K562 (cell line): ENCODE data around the gene GLB1L3. TPM values are rescaled to one million over a fixed set of nuclear protein-coding genes. Genes with fewer than 3 reads are reported as not detected.

Source experiments
- ATAC-seq: fragments of 200-7000 bp; cut with Tn5 transposase; 3 replicates; pipeline ENCODE4 v1.9.1; 2020; ENCODE audit warnings: moderate library complexity
- BruUV-seq: library from RNA; stranded (reverse); fragments of 400-500 nt; replicated peaks from 2 replicates; lab custom pipeline; 2021; lab: Mats Ljungman, UMichigan
- CTCF ChIA-PET: fragments of 300-600 bp; formaldehyde crosslinking; extraction: SDS; loops from one replicate; lab custom pipeline; 2021; ENCODE audit warnings: low intra/inter-chr PET ratio; lab: Yijun Ruan, JAX
- POLR2A ChIA-PET: fragments of 300-600, 350-650 bp; sonication (Branson Sonifier 250); formaldehyde crosslinking; extraction: SDS; loops from one replicate; lab custom pipeline; 2021; ENCODE audit warnings: antibody characterized with exemption, inconsistent platforms; lab: Yijun Ruan, JAX
- DNase-seq, 4 experiments: peaks; one replicate each; pipeline versions ENCODE4 v3.0.0 to v3.0.0-alpha.2; 2011 to 2018; ENCODE audit warnings: low spot score in 3 of 4, mixed read lengths in 3 of 4; ENCODE audit errors: extremely low read depth in 1 of 4
- FAIRE-seq: peaks from 2 replicates; lab custom pipeline; 2011; peaks lifted over from hg19 to GRCh38; lab: Jason Lieb, UNC
- H2AFZ ChIP-seq: 2 replicates; pipeline ENCODE4 v1.6.0; 2011; ENCODE audit warnings: low read depth, low read length, control low read depth, inconsistent platforms
- H3K27ac ChIP-seq: fragments of 200-600 bp; 3 replicates; pipeline ENCODE4 v1.8.0; 2011; ENCODE audit warnings: low read depth, mild to moderate bottlenecking, control low read depth, inconsistent platforms, low read length, moderate library complexity, mixed read lengths; ENCODE audit errors: extremely low read depth
- H3K27me3 ChIP-seq, 2 experiments: fragments of 300-600 bp in 1 of 2; 2 replicates in 1 of 2; 3 replicates in 1 of 2; pipeline versions ENCODE4 v1.6.0 to v1.8.0; 2011; ENCODE audit warnings: inconsistent platforms in 2 of 2, low read length in 2 of 2, mild to moderate bottlenecking in 1 of 2, mixed read lengths in 1 of 2, moderate library complexity in 1 of 2; ENCODE audit not compliant: control insufficient read depth in 2 of 2, insufficient read depth in 2 of 2
- H3K36me3 ChIP-seq: fragments of 300-600 bp; 3 replicates; pipeline ENCODE4 v1.8.0; 2011; ENCODE audit warnings: mild to moderate bottlenecking, low read length, inconsistent platforms; ENCODE audit not compliant: control insufficient read depth, insufficient read depth
- H3K4me1 ChIP-seq, 2 experiments: fragments of 200-600 bp in 1 of 2; replicated peaks in 1 of 2; 2 replicates in 1 of 2; 3 replicates in 1 of 2; pipeline versions ENCODE4 v1.5.1 to v1.8.0; 2011; ENCODE audit warnings: inconsistent platforms in 2 of 2, low read length in 2 of 2, mild to moderate bottlenecking in 1 of 2, mixed read lengths in 1 of 2, moderate library complexity in 1 of 2; ENCODE audit not compliant: control insufficient read depth in 2 of 2, insufficient read depth in 2 of 2
- H3K4me2 ChIP-seq: 2 replicates; pipeline ENCODE4 v1.6.1; 2011; ENCODE audit warnings: low read length, control low read depth, inconsistent platforms, mixed read lengths; ENCODE audit not compliant: insufficient read depth
- H3K4me3 ChIP-seq: fragments of 200-600 bp; sonication (generic), shearing (Covaris generic); 2 replicates; pipeline ENCODE4 v1.5.1; 2016; ENCODE audit warnings: control low read depth, inconsistent platforms
- H3K79me2 ChIP-seq: fragments of 200-600 bp; 3 replicates; pipeline ENCODE4 v1.8.0; 2011; ENCODE audit warnings: low read length, inconsistent platforms; ENCODE audit not compliant: control insufficient read depth, insufficient read depth
- H3K9ac ChIP-seq, 2 experiments: 2 replicates each; pipeline versions ENCODE4 v1.6.0 to v1.6.1; 2011; ENCODE audit warnings: low read depth in 2 of 2, low read length in 2 of 2, control low read depth in 1 of 2, inconsistent platforms in 1 of 2, mild to moderate bottlenecking in 1 of 2, mixed read lengths in 1 of 2; ENCODE audit not compliant: insufficient read depth in 1 of 2
- H3K9me1 ChIP-seq: one replicate; pipeline ENCODE4 v1.6.0; 2011; ENCODE audit warnings: inconsistent platforms, mild to moderate bottlenecking, low read length, moderate library complexity; ENCODE audit not compliant: control insufficient read depth, insufficient read depth
- H3K9me3 ChIP-seq: replicated peaks from 2 replicates; pipeline ENCODE4 v1.5.1; 2011; ENCODE audit warnings: low read depth, low read length, inconsistent platforms; ENCODE audit not compliant: control insufficient read depth, insufficient read depth
- H4K20me1 ChIP-seq: replicated peaks from 2 replicates; pipeline ENCODE4 v1.6.1; 2011; ENCODE audit warnings: low read length, inconsistent platforms, mixed read lengths; ENCODE audit not compliant: control insufficient read depth, insufficient read depth
- CC2D1A ChIP-seq: fragments of 450-650 bp; IDR thresholded peaks from 2 replicates; pipeline ENCODE4 v1.6.1; 2017; ENCODE audit warnings: mild to moderate bottlenecking
- CTBP1 ChIP-seq: fragments of 450-650 bp; IDR thresholded peaks from 2 replicates; pipeline ENCODE4 v1.6.1; 2016; ENCODE audit warnings: borderline replicate concordance
- FUS ChIP-seq: fragments of 200-400 bp; formaldehyde crosslinking; optimal IDR thresholded peaks from 2 replicates; pipeline ENCODE3; 2017; ENCODE audit warnings: low read depth, low read length
- PCBP2 ChIP-seq: fragments of 200-400 bp; formaldehyde crosslinking; IDR thresholded peaks from 2 replicates; pipeline ENCODE4 v1.6.1; 2018; ENCODE audit warnings: low read length, low read depth, mild to moderate bottlenecking, moderate library complexity; ENCODE audit not compliant: poor library complexity, severe bottlenecking
- SP2 ChIP-seq: IDR thresholded peaks from 2 replicates; pipeline ENCODE4 v1.6.1; 2011; ENCODE audit warnings: mild to moderate bottlenecking, low read depth, low read length, moderate library complexity; ENCODE audit not compliant: poor library complexity, severe bottlenecking; ENCODE audit errors: extremely low read depth
- THRA ChIP-seq: fragments of 450-650 bp; IDR thresholded peaks from 2 replicates; pipeline ENCODE4 v1.6.1; 2017; ENCODE audit warnings: mild to moderate bottlenecking, moderate library complexity
- ZBTB17 ChIP-seq: fragments of 450-650 bp; formaldehyde crosslinking; IDR thresholded peaks from 2 replicates; pipeline ENCODE4 v1.4.0; 2020; ENCODE audit warnings: mild to moderate bottlenecking
- ZBTB49 ChIP-seq: sonication (generic); formaldehyde crosslinking; IDR thresholded peaks from 2 replicates; pipeline ENCODE4 v1.8.0; 2022; ENCODE audit warnings: missing genetic modification reagents, mild to moderate bottlenecking, borderline replicate concordance
- ZNF217 ChIP-seq: sonication (generic); formaldehyde crosslinking; IDR thresholded peaks from 2 replicates; pipeline ENCODE4 v1.8.0; 2022; ENCODE audit warnings: mild to moderate bottlenecking, missing genetic modification reagents
- ZNF316 ChIP-seq: fragments of 450-650 bp; IDR thresholded peaks from 2 replicates; pipeline ENCODE4 v1.6.1; 2016
- WGBS: fragments of 100-300 bp; shearing (Covaris generic); methylation state at CpG from one replicate; pipeline ENCODE4 v1.1.6; 2016; ENCODE audit warnings: low coverage, mixed read lengths; ENCODE audit not compliant: insufficient coverage; ENCODE audit errors: missing lambda C conversion rate; 5-methylcytosine and 5-hydroxymethylcytosine counted together
- in situ Hi-C: fragments of 300-500 bp; cut with MboI; formaldehyde crosslinking; loops from 4 replicates; pipeline ENCODE4 v1.15.0; 2018; ENCODE audit warnings: inconsistent platforms, mixed read lengths
- intact Hi-C: fragments of 100-400 bp; cut with micrococcal nuclease; formaldehyde crosslinking; loops from 2 replicates; pipeline ENCODE4 v1.14.2; 2022
- polyA plus RNA-seq, 8 experiments: library from polyadenylated mRNA; depleted of rRNA in 4 of 8; stranded (reverse) in 5 of 8; unstranded in 3 of 8; fragments of >200 nt; fragmentation: Nextera tagmentation in 2 of 8; fragmentation: Illumina TruSeq in 1 of 8; extraction: Ambion mirVana in 2 of 8; extraction: Trizol in 1 of 8; gene quantifications; 2 replicates each; pipeline versions ENCODE4 v1.2.1 to v1.2.3, GENCODE V29; 2011 to 2014; ENCODE audit warnings: inconsistent platforms in 1 of 8, missing spikeins in 1 of 8
- total RNA-seq, 7 experiments: library from RNA; depleted of rRNA in 6 of 7; stranded (reverse); fragments of >200 nt in 6 of 7; fragmentation: Illumina TruSeq in 2 of 7; extraction: Trizol in 2 of 7; gene quantifications; 2 replicates each; pipeline versions ENCODE4 v1.2.1 to v1.2.3, GENCODE V29; 2011 to 2021; ENCODE audit warnings: low replicate concordance in 1 of 7

The GLB1L3 gene
- total and polyA plus RNA-seq, 9 of the 15 experiments (the other 6 are each of a cell fraction or from before 2014, with no cell fraction given): 0.18 to 3.3 (median 0.49) TPM

- no peak overlapping the region for H3K4me2 ChIP-seq
- H4K20me1 ChIP-seq: no peaks in the 10 kb centered on the region
- DNase-seq: no peak
- no peak overlapping the region for H3K4me3 ChIP-seq
- H3K27ac ChIP-seq: no peak overlapping the region
- peaks cover 32% of the 10 kb centered on the region for H3K79me2 ChIP-seq
- H2AFZ ChIP-seq: no peak overlapping the region
- intact Hi-C loops: no loop called here
- CTCF ChIA-PET: no interaction called here
- H3K4me1 ChIP-seq: peaks cover 3 to 17% of the 10 kb centered on the region in 2 experiments; a peak in 4 of 5 replicates
- POLR2A ChIA-PET: interaction anchor here (0.6 to 1.2 kb wide), 2 partner anchors 14 to 17 kb away, joined by 3 to 5 read pairs; no protein-coding TSS in a partner anchor
- no peak for TF ChIP-seq PCBP2
- no peak for TF ChIP-seq ZBTB17
- no peak for TF ChIP-seq ZNF217 (CRISPR knock-in tag)
- TF ChIP-seq ZBTB49 (CRISPR knock-in tag): no peak
- TF ChIP-seq SP2: no peak
- no peak for TF ChIP-seq CTBP1
- no peak for TF ChIP-seq THRA
- no peak for TF ChIP-seq ZNF316
- TF ChIP-seq FUS: no peak
- no peak for TF ChIP-seq CC2D1A
- no peak for ATAC-seq
- H3K9me1 ChIP-seq: no peaks in the 10 kb centered on the region
- no TSS peak for BruUV-seq
- no peak overlapping the region for H3K9ac ChIP-seq
- in situ Hi-C loops: no loop called here
- peaks cover 58% of the 10 kb centered on the region for H3K36me3 ChIP-seq
- FAIRE-seq: no peak
- 94% methylated on average over 2 of the region's 2 CpGs for whole genome bisulfite sequencing
- H3K9me3 ChIP-seq: no peaks in the 10 kb centered on the region
- H3K27me3 ChIP-seq: no peaks in the 10 kb centered on the region
Observed at GRCh38 chr11:134250675-134251074, 25.5 kb upstream of the GLB1L3 start.
